HepG2 (cell line): ENCODE data around the gene EFS.

Experiments used
- FOXJ3 ChIP-seq: sonication (generic); formaldehyde crosslinking; IDR thresholded peaks from 2 replicates; pipeline ENCODE4 v1.4.0; 2020; ENCODE audit warnings: missing genetic modification reagents, mild to moderate bottlenecking, borderline replicate concordance
- FOXM1 ChIP-seq: sonication (generic); formaldehyde crosslinking; IDR thresholded peaks from 2 replicates; pipeline ENCODE4 v1.5.0; 2020; ENCODE audit warnings: missing genetic modification reagents
- MYC ChIP-seq: sonication (generic); formaldehyde crosslinking; IDR thresholded peaks from 2 replicates; pipeline ENCODE4 v1.9.0; 2021; ENCODE audit warnings: missing genetic modification reagents, borderline replicate concordance
- TF ChIP-seq, protein P1 (sequence below): sonication (generic); formaldehyde crosslinking; IDR thresholded peaks from 2 replicates; pipeline ENCODE4 v1.5.0; 2020; ENCODE audit warnings: missing genetic modification reagents

DNA sequence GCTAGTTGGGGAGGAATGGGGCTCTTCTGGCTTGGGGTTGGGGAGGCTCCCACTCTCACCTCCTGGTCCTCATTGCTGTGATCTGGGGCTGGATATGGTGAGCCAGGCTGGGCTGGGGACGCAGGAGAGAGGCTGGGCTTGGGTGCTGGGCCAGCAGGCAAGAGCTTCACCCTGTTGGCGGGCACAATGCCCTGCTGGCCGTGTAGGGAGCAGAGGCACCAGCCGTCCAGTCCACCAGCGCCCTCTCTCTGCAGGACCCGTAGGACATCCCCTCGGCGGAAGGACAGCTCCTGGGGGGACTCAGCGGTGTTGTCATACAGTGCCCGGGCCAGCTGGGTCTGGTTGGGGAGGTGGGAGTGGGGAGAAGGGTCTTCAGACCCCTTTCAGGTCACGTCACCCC, 4.5 kb downstream of the EFS start:
- TF ChIP-seq MYC (CRISPR knock-in tag) (no peak), FOXJ3 (CRISPR knock-in tag) (no peak), FOXM1 (CRISPR knock-in tag) (no peak)
- TF ChIP-seq, protein P1, sequence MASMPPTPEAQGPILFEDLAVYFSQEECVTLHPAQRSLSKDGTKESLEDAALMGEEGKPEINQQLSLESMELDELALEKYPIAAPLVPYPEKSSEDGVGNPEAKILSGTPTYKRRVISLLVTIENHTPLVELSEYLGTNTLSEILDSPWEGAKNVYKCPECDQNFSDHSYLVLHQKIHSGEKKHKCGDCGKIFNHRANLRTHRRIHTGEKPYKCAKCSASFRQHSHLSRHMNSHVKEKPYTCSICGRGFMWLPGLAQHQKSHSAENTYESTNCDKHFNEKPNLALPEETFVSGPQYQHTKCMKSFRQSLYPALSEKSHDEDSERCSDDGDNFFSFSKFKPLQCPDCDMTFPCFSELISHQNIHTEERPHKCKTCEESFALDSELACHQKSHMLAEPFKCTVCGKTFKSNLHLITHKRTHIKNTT (CRISPR knock-in tag) = no peak
